CD4-positive, CD25-positive, alpha-beta regulatory T cell (primary cell): ENCODE data around the gene SLC23A2. TPM values are rescaled to one million over a fixed set of nuclear protein-coding genes. Genes with fewer than 3 reads are reported as not detected.
"Not testable (repeated sequence)": the region's sequence is repeated elsewhere in the genome, so short reads cannot be mapped to it uniquely, and the experiment has no call there.

Experiments used
- ATAC-seq, 2 donors: fragments of 150-1000 bp; cut with Tn5 transposase; one replicate each; pipeline ENCODE4 v1.10.0; 2021; ENCODE audit warnings: low read depth in 2 of 2, moderate number of reproducible peaks in 2 of 2, moderate library complexity in 1 of 2
- DNase-seq, 3 donors: peaks; one replicate each; pipeline versions ENCODE4 v3.0.0 to v3.0.0-alpha.2; 2012 to 2022; ENCODE audit warnings: mixed read lengths in 1 of 3
- H3K27ac ChIP-seq: one replicate; pipeline ENCODE4 v1.7.0; 2013; ENCODE audit warnings: mild to moderate bottlenecking, low read length; ENCODE audit not compliant: insufficient read depth, poor library complexity, severe bottlenecking
- H3K27me3 ChIP-seq: one replicate; pipeline ENCODE4 v1.7.0; 2013; ENCODE audit warnings: low read length; ENCODE audit not compliant: control insufficient read depth, insufficient read depth
- H3K36me3 ChIP-seq: one replicate; pipeline ENCODE4 v1.7.0; 2013; ENCODE audit warnings: mild to moderate bottlenecking, low read length, moderate library complexity; ENCODE audit not compliant: control insufficient read depth, insufficient read depth
- H3K4me1 ChIP-seq: 2 replicates; pipeline ENCODE4 v1.7.0; 2013; ENCODE audit warnings: mild to moderate bottlenecking, low read length; ENCODE audit not compliant: insufficient read depth, control insufficient read depth, poor library complexity, severe bottlenecking
- H3K4me3 ChIP-seq: one replicate; pipeline ENCODE4 v1.7.0; 2013; ENCODE audit warnings: low read depth, mild to moderate bottlenecking, low read length, moderate library complexity
- H3K9me3 ChIP-seq, 2 experiments: 1 replicate in 1 of 2; 2 replicates in 1 of 2; pipeline ENCODE4 v1.7.0; 2013; ENCODE audit warnings: low read length in 2 of 2, mild to moderate bottlenecking in 1 of 2, moderate library complexity in 1 of 2; ENCODE audit not compliant: control insufficient read depth in 2 of 2
- H3K27ac Mint-ChIP-seq, 3 donors: one replicate each; pipeline ENCODE4 v1.8.0; 2020 to 2022; ENCODE audit warnings: mild to moderate bottlenecking in 3 of 3, mixed read lengths in 3 of 3, moderate library complexity in 2 of 3
- H3K27me3 Mint-ChIP-seq: one replicate; pipeline ENCODE4 v1.8.0; 2022; ENCODE audit warnings: mild to moderate bottlenecking, mixed read lengths
- H3K36me3 Mint-ChIP-seq: one replicate; pipeline ENCODE4 v1.8.0; 2020; ENCODE audit warnings: mixed read lengths
- H3K4me1 Mint-ChIP-seq, 4 donors: one replicate each; pipeline ENCODE4 v1.8.0; 2020 to 2022; ENCODE audit warnings: mixed read lengths in 4 of 4, mild to moderate bottlenecking in 1 of 4
- H3K4me3 Mint-ChIP-seq, 4 donors: one replicate each; pipeline ENCODE4 v1.8.0; 2020 to 2022; ENCODE audit warnings: mild to moderate bottlenecking in 4 of 4, mixed read lengths in 4 of 4, moderate library complexity in 3 of 4
- H3K9me3 Mint-ChIP-seq, 7 donors: one replicate each; pipeline ENCODE4 v1.8.0; 2020 to 2022; ENCODE audit warnings: mixed read lengths in 7 of 7, mild to moderate bottlenecking in 3 of 7, moderate library complexity in 2 of 7
- polyA plus RNA-seq, 4 donors: library from polyadenylated mRNA; unstranded; fragments of 300-500 nt; fragmentation: Illumina TruSeq; gene quantifications; one replicate each; pipeline ENCODE4 v1.2.3, GENCODE V29; 2021
- total RNA-seq: library from RNA; stranded (reverse); gene quantifications from one replicate; pipeline ENCODE4 v1.2.3, GENCODE V29; 2022

Gene SLC23A2
- total and polyA plus RNA-seq, 5 donors from 2014 or later, result 3.7 to 19.6 (median 4.7) TPM

GRCh38 chr20:4848829-4849228, 152.5 kb downstream of the SLC23A2 start:
- H3K27me3 ChIP-seq, H3K4me1 ChIP-seq, H3K27ac Mint-ChIP-seq, H3K4me3 ChIP-seq, ATAC-seq, H3K9me3 ChIP-seq, H3K36me3 Mint-ChIP-seq, H3K27ac ChIP-seq, H3K27me3 Mint-ChIP-seq, H3K36me3 ChIP-seq, H3K9me3 Mint-ChIP-seq, H3K4me3 Mint-ChIP-seq, DNase-seq, H3K4me1 Mint-ChIP-seq: not testable (repeated sequence)

- H3K27ac ChIP-seq, result no peak overlapping the region
- DNase-seq, result no peak
- Mint-ChIP-seq H3K4me3 (no peak overlapping the region), H3K36me3 (no peaks in the 10 kb centered on the region), H3K27ac (no peak overlapping the region), H3K4me1 (peaks cover 0 to 5% (median 4%) of the 10 kb centered on the region in 4 donors), H3K27me3 (peaks cover 4% of the 10 kb centered on the region), H3K9me3 (peaks cover 0 to 1% (median 0%) of the 10 kb centered on the region in 7 donors)
- no peaks in the 10 kb centered on the region for H3K27me3 ChIP-seq
- H3K4me1 ChIP-seq, result no peaks in the 10 kb centered on the region
- H3K36me3 ChIP-seq, result no peaks in the 10 kb centered on the region
- ATAC-seq, result no peak
- no peak overlapping the region for H3K4me3 ChIP-seq
- no peaks in the 10 kb centered on the region for H3K9me3 ChIP-seq
Measured at GRCh38 chr20:4848041-4848440, 153.3 kb downstream of the SLC23A2 start.

GRCh38 chr20:4846821-4847220, 154.5 kb downstream of the SLC23A2 start:
- no peaks in the 10 kb centered on the region for H3K27me3 ChIP-seq
- no peak overlapping the region for H3K27ac ChIP-seq
- Mint-ChIP-seq H3K9me3 (peaks cover 0 to 1% (median 0%) of the 10 kb centered on the region in 7 donors), H3K4me1 (peaks cover 0 to 5% (median 4%) of the 10 kb centered on the region in 4 donors), H3K27me3 (peaks cover 4% of the 10 kb centered on the region), H3K36me3 (no peaks in the 10 kb centered on the region), H3K4me3 (no peak overlapping the region), H3K27ac (peak overlapping the region in 2 of 3 donors; percentile 7 to 74)
- no peaks in the 10 kb centered on the region for H3K4me1 ChIP-seq
- no peak overlapping the region for H3K4me3 ChIP-seq
- H3K9me3 ChIP-seq, result no peaks in the 10 kb centered on the region
- ATAC-seq, result no peak
- H3K36me3 ChIP-seq, result no peaks in the 10 kb centered on the region
- no peak for DNase-seq

- no peaks in the 10 kb centered on the region for H3K36me3 ChIP-seq
- Mint-ChIP-seq H3K9me3 (peaks cover 0 to 1% (median 0%) of the 10 kb centered on the region in 7 donors), H3K4me1 (peaks cover 0 to 5% (median 4%) of the 10 kb centered on the region in 4 donors), H3K4me3 (peak overlapping the region in 1 of 4 donors; percentile 50), H3K27me3 (peaks cover 4% of the 10 kb centered on the region), H3K27ac (no peak overlapping the region), H3K36me3 (no peaks in the 10 kb centered on the region)
- H3K9me3 ChIP-seq, result no peaks in the 10 kb centered on the region
- DNase-seq, result no peak
- no peaks in the 10 kb centered on the region for H3K4me1 ChIP-seq
- H3K27ac ChIP-seq, result no peak overlapping the region
- no peak overlapping the region for H3K4me3 ChIP-seq
- no peaks in the 10 kb centered on the region for H3K27me3 ChIP-seq
- no peak for ATAC-seq
Measured at GRCh38 chr20:4844751-4845465, 156.4 kb downstream of the SLC23A2 start.

- peak overlapping the region in 1 of 3 donors; percentile 46 for H3K27ac Mint-ChIP-seq
- no peaks in the 10 kb centered on the region for H3K36me3 Mint-ChIP-seq
- H3K36me3 ChIP-seq, result no peaks in the 10 kb centered on the region
- H3K27ac ChIP-seq, result no peak overlapping the region
- H3K4me1 Mint-ChIP-seq, result peaks cover 0 to 7% (median 4%) of the 10 kb centered on the region in 4 donors
- H3K4me3 Mint-ChIP-seq, result peak overlapping the region in 1 of 4 donors; percentile 50
- no peaks in the 10 kb centered on the region for H3K27me3 ChIP-seq
- H3K4me1 ChIP-seq, result no peaks in the 10 kb centered on the region
- H3K4me3 ChIP-seq, result no peak overlapping the region
- ATAC-seq (no peak), DNase-seq (no peak)
- H3K27me3 Mint-ChIP-seq, result peaks cover 7% of the 10 kb centered on the region
- H3K9me3 Mint-ChIP-seq, result peaks cover 0 to 1% (median 0%) of the 10 kb centered on the region in 7 donors
- no peaks in the 10 kb centered on the region for H3K9me3 ChIP-seq
Measured at GRCh38 chr20:4844325-4844724, 157.0 kb downstream of the SLC23A2 start.

- DNase-seq (no peak), ATAC-seq (no peak)
- H3K27ac ChIP-seq, result no peak overlapping the region
- H3K4me1 ChIP-seq, result no peaks in the 10 kb centered on the region
- no peaks in the 10 kb centered on the region for H3K27me3 ChIP-seq
- Mint-ChIP-seq H3K9me3 (peaks cover 0 to under 1% (median 0%) of the 10 kb centered on the region in 7 donors), H3K27ac (no peak overlapping the region), H3K27me3 (peaks cover 4% of the 10 kb centered on the region), H3K4me1 (peaks cover 0 to 7% (median 5%) of the 10 kb centered on the region in 4 donors), H3K36me3 (no peaks in the 10 kb centered on the region), H3K4me3 (no peak overlapping the region)
- H3K4me3 ChIP-seq, result no peak overlapping the region
- H3K9me3 ChIP-seq, result no peaks in the 10 kb centered on the region
- H3K36me3 ChIP-seq, result no peaks in the 10 kb centered on the region
Measured at GRCh38 chr20:4840801-4841200, 160.5 kb downstream of the SLC23A2 start.

- H3K36me3 Mint-ChIP-seq, result no peaks in the 10 kb centered on the region
- H3K9me3 Mint-ChIP-seq, result no peaks in the 10 kb centered on the region
- Histone ChIP-seq H3K27ac (no peak overlapping the region), H3K27me3 (no peaks in the 10 kb centered on the region), H3K36me3 (no peaks in the 10 kb centered on the region), H3K9me3 (no peaks in the 10 kb centered on the region), H3K4me3 (no peak overlapping the region), H3K4me1 (no peaks in the 10 kb centered on the region)
- no peak for ATAC-seq
- peaks cover 0 to 3% (median 1%) of the 10 kb centered on the region in 4 donors for H3K4me1 Mint-ChIP-seq
- no peak overlapping the region for H3K27ac Mint-ChIP-seq
- no peak overlapping the region for H3K4me3 Mint-ChIP-seq
- peaks cover 4% of the 10 kb centered on the region for H3K27me3 Mint-ChIP-seq
- no peak for DNase-seq
Measured at GRCh38 chr20:4838526-4838925, 162.8 kb downstream of the SLC23A2 start.

- H3K27ac Mint-ChIP-seq, result no peak overlapping the region
- Histone ChIP-seq H3K36me3 (no peaks in the 10 kb centered on the region), H3K9me3 (no peaks in the 10 kb centered on the region), H3K4me1 (no peaks in the 10 kb centered on the region), H3K4me3 (no peak overlapping the region), H3K27ac (no peak overlapping the region), H3K27me3 (no peaks in the 10 kb centered on the region)
- H3K4me3 Mint-ChIP-seq, result no peak overlapping the region
- no peaks in the 10 kb centered on the region for H3K36me3 Mint-ChIP-seq
- peaks cover 0 to 2% (median 0%) of the 10 kb centered on the region in 7 donors for H3K9me3 Mint-ChIP-seq
- DNase-seq (no peak), ATAC-seq (no peak)
- peaks cover 0 to 3% (median 1%) of the 10 kb centered on the region in 4 donors for H3K4me1 Mint-ChIP-seq
- peaks cover 4% of the 10 kb centered on the region for H3K27me3 Mint-ChIP-seq
Measured at GRCh38 chr20:4837760-4838159, 163.6 kb downstream of the SLC23A2 start.
